NCI-H2171 treated with DMSO at 0.1 percent for 48 hours (cell line): ENCODE results near the gene SOX6.

ENCODE experiments used
- DNase-seq: peaks from one replicate; lab custom pipeline; 2025; lab: John Stamatoyannopoulos, UW

SOX6 gene

GRCh38 chr11:16364254-16364653 lies 7.9 kb upstream of the SOX6 start:
- no peak for DNase-seq

GRCh38 chr11:16363706-16364105 lies 7.4 kb upstream of the SOX6 start:
- no peak for DNase-seq

DNA sequence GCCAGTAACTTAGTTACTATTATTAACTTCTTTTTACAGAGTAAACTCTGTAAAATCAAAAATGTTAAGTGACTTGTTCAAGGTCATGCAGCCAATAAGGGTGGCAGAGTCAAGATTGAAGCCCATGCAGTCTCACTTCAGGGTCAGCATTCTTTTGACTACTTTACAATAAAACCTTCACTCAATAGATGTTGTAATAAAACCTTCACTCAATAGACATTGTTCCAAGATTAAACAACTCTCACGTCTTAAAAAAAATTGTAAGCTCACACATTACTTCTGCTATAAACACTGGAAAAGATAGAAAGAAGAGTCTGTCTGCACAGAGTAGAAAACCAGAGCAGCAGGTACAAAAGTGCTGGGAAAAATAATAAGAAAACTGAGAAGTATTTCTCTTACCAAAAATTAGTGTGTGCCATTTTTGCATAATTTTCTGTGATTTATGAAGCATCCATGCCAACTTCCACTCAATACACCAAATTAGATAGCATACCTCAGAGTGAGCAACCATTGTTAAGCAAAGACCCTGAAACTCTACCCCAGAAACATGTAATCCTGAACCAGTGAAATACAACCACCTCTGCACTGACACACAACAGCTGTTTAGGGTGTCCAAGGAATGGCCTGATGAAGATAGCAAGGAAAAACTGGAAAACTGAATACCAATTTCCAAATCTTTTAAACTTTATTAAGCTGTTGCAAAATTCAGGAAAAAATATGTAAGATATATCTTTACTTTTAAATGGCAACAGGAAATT lies 4.9 kb upstream of the SOX6 start:
- DNase-seq, result no peak

GRCh38 chr11:16359369-16359768 lies 3.0 kb upstream of the SOX6 start:
- DNase-seq, result no peak

DNA sequence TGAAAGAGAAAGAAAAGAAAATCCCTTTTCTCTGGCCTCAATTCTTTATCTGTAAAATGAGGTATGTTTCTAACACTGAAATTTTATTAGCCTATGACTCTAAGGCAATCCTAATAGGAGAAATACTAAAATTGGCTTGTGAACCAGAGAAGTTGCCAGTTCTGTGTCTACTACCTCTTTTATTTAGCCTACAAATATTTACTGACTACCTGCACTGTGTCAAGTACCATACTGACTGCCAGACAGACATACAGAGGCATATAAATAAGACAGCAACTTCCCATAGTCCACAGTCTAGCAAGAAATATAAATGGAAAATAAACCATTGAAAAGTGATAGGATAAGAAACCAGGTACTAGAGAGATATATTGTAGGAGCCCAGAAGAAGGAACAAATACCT lies 2.4 kb upstream of the SOX6 start:
- no peak for DNase-seq

DNA sequence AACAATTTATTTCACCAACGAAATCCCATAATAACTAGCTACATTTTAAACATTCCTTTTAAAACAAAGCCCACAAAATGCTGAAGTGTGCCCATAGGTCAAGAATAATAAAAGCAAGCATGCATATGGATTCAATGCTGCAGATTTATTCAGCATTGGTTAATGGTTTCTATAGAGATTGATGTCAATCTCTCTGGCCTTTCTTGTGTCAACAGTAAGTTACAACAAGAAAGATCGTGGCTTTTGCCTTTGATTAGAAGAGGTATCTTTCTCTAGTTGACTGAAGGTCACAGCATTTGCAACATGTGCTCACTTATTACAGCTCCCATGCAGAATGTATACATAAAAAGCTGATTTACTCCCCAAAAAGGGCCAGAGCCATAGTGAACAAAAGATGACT lies 1.4 kb upstream of the SOX6 start:
- no peak for DNase-seq

GRCh38 chr11:16356761-16357393 lies 531 bp upstream of the SOX6 start:
- no peak for DNase-seq

DNA sequence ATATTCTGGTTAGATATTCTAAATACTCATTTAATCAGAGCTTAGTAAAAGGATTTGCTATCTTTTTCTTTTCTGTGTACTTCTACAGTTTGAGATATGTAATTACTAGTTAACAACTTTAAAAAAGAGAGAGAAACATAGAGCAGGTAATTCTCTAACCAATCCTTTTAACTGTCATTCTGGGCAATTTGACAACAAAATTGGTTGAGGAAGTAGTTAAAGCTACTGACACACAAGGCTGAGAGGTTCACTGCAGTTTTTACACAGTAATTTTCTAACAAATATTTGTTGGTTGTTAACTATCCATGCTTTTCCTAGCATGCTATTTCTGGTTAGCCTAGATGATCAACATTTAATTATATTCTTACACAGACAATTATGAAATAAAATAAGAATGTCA lies 3.6 kb downstream of the SOX6 start:
- no peak for DNase-seq

GRCh38 chr11:16350125-16350524 lies 6.2 kb downstream of the SOX6 start:
- DNase-seq, result no peak

GRCh38 chr11:16347928-16348685 lies 8.2 kb downstream of the SOX6 start:
- DNase-seq, result no peak

- DNase-seq, result no peak
These were observed 9.4 kb downstream of the SOX6 start for GRCh38 chr11:16346975-16347374.

GRCh38 chr11:16341853-16342252 lies 14.5 kb downstream of the SOX6 start:
- no peak for DNase-seq

DNA sequence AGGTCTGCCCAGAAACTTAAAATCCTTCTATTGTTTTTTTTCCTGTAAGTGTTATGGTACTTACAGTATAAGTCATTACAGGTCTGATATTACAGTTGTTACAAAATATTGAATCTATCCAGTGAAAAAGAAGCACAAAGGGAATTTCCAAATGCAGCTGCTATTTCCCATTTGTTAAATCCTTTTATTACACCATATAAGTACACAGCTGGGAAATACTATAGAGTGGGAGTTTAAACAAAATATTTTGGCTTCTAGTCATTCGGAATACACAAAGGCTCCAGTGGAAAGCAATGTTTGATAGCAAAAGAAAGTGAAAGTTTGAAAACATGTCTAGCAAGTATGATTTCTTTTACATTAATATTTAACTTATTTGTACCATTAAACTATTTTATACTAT lies 18.0 kb downstream of the SOX6 start:
- DNase-seq, result no peak

DNA sequence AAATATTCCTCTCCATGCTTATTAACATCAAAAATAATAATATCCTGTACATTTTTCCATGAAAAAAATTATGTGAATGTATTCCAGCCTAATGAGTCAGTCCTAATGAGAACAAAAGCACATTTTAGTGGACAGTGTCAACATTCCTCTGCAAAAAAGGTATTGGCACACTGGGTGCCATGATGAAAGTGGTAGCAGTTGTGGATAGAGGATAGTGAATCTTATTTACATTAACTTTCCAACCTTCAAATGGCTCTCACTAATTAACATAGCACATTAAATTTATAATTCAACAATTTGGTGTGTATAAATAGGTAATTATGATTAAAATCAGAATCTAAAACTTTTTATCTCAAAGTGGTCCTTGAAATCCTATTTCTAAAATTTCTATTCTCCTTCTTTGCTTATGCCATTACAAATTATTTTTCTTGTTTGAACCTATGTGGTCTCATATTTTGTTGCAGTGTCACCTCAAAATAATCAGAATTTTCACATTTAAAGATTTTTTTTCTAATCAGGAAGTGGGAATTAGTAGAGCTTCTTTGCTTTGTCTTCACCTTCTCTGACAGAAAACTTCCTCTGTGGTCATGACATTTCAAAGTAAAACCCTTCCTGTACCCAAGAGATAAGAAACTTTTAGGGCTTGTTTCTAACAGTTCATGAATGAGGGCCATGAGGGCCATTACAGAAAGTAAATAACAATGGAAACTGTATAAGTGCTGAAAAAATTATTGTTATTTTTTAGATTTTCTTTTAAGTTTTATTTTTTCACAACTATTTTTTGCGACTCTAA lies 18.7 kb downstream of the SOX6 start:
- DNase-seq, result no peak

- no peak for DNase-seq
These were observed 19.6 kb downstream of the SOX6 start for GRCh38 chr11:16336721-16337120.

DNA sequence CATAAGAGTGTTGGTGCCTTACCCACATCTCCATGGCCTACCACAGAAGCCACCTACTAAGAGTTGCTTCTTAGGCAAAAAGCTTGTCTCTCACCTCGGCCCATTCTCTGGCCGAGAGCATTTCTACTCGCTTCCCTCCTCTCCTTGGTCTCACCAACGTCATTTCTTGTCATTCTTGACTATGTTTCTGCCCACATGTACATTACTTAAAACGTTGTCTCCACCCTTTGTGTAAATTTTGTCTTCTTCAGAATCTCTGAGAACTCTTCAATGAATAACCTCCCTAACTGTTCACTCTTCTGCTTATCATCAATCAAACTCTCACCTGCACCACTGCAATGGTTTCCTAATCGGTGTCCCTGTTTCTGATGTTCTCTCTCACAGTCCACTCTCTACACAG lies 20.1 kb downstream of the SOX6 start:
- DNase-seq, result no peak

DNA sequence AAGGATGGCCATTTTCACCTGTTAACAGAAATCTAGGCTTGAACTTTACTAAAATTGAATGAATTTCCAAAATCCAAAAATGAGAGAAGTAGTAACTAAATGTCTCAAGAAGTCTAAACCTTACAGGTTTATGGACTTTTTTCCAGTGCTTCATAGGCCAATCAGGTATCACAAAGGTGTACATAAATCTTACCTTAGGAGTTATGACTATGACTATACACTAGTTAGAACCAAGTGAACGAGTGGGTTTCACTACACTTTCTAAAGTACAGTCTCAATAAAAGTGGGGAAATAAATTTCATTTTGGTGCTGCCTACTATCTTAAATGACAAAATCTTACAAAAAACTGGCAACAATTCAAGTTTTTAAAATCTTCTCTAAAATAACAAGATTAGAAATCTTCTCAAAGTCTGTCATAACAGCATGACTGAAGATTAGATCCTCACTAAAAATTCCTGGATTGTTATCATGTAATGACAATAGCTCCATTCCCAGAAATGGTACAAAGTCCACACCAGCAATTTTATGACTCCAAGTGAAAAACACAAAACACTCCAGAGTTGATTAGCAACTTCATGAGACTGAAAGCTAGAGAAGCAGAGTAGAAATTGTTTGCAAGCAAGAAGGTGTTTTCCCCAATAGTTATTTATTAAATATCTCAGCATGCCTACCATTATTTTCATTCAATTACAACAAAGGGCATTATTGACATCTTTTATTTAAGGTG lies 20.9 kb downstream of the SOX6 start:
- DNase-seq, result no peak

DNA sequence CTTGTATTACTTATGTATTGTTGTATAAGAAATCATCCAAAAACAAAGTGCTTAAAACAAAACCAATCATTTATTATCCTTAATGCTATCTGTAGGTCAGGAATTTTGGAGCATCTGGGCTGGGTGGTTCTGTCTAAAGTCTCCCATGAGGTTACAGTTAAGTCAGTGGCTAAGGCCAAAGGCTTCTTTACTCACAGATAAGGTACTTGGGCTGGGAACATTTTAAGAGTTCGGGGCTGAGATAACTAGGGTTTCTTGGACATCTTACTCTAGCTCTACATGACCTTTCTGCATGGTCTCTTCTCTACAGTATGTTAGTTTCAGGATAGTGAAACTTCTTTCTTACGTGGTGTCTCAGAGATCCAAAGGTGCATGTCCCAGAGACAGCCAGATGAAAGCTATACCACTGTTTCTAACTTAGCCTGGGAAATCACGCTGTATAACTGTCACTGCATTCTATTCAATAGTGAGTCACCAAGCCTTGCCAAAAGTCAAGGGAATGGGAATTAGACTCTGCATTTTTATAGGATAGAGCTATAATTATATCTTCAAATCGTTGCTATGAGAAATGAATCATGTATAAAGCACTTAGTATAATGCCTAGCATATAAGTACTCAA lies 29.6 kb downstream of the SOX6 start:
- DNase-seq, result no peak

DNA sequence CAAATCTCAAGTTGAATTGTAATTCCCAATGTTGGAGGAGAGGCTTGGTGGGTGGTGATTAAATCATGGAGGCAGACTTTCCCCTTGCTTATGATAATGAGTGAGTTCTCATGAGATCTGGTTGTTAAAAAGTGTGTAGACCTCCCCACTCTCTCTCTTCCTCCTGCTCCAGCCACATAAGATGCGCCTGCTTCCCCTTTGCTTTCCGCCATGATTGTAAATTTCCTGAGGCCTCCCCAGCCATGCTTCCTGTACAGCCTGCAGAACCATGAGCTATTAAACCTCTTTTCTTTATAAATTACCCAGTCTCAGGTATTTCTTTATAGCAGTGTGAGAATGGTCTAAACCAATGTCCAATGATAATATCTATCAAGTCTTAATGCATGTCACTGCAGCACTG lies 34.2 kb downstream of the SOX6 start:
- DNase-seq, result no peak

GRCh38 chr11:16321148-16321547 lies 35.2 kb downstream of the SOX6 start:
- DNase-seq, result no peak

DNA sequence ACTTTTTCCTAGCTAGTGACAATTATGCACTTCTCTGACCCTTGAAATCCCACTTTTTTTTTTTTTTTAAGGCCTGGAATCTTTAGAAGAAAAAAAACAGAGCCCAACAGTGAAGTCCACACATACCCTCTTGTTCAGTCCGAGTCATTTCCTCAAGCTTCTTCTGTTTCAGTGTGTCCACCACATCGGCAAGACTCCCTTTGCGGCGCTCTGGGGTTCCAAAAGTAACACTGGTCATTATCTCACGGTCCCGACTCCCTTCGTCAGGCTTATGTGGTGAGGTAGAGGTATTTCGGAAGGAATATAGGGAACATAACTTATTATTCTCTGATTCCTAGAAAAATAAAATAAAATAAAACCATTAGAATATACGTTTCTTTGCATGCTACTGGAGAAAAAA lies 38.0 kb downstream of the SOX6 start:
- no peak for DNase-seq
